Lung (tissue), 12 donors: ENCODE measurements around the gene MSL3. TPM values are rescaled to one million over a fixed set of nuclear protein-coding genes. Genes with fewer than 3 reads are reported as not detected.
A peak's percentile ranks its signal among the peaks of the same experiment; 100 is the strongest.

Experiments
- ATAC-seq: fragments of 200-7000 bp; cut with Tn5 transposase; one replicate; pipeline ENCODE4 v1.9.1; 2020; ENCODE audit warnings: moderate number of reproducible peaks; ENCODE audit not compliant: insufficient read depth, low FRiP score
- DNase-seq, 3 donors: peaks; one replicate each; pipeline ENCODE4 v3.0.0-alpha.2; 2013 to 2017
- H3K27ac ChIP-seq, 2 donors: one replicate each; pipeline ENCODE4 v1.5.1; 2013; ENCODE audit warnings: mild to moderate bottlenecking in 2 of 2, moderate library complexity in 2 of 2, control low read depth in 1 of 2, inconsistent platforms in 1 of 2, low read depth in 1 of 2, low read length in 1 of 2
- H3K27me3 ChIP-seq, 3 donors: one replicate each; pipeline ENCODE4 v1.5.1; 2013; ENCODE audit warnings: low read length in 2 of 3; ENCODE audit not compliant: control insufficient read depth in 3 of 3, insufficient read depth in 3 of 3
- H3K36me3 ChIP-seq, 4 donors: one replicate each; pipeline ENCODE4 v1.5.1; 2013; ENCODE audit warnings: low read length in 4 of 4, mild to moderate bottlenecking in 1 of 4, moderate library complexity in 1 of 4; ENCODE audit not compliant: control insufficient read depth in 4 of 4, insufficient read depth in 4 of 4
- H3K4me1 ChIP-seq, 5 donors: one replicate each; pipeline ENCODE4 v1.5.1; 2013; ENCODE audit warnings: low read length in 5 of 5, mild to moderate bottlenecking in 2 of 5, moderate library complexity in 1 of 5; ENCODE audit not compliant: control insufficient read depth in 5 of 5, insufficient read depth in 5 of 5
- H3K4me3 ChIP-seq: one replicate; pipeline ENCODE4 v1.5.1; 2013; ENCODE audit warnings: mild to moderate bottlenecking, control low read depth, moderate library complexity
- H3K9ac ChIP-seq, 2 donors: one replicate each; pipeline ENCODE4 v1.5.1; 2013; ENCODE audit warnings: low read length in 2 of 2, control low read depth in 1 of 2; ENCODE audit not compliant: insufficient read depth in 1 of 2
- H3K9me3 ChIP-seq, 4 donors: one replicate each; pipeline ENCODE4 v1.5.1; 2013; ENCODE audit warnings: low read length in 3 of 4, mild to moderate bottlenecking in 1 of 4, moderate library complexity in 1 of 4; ENCODE audit not compliant: control insufficient read depth in 4 of 4, insufficient read depth in 3 of 4
- WGBS, 2 donors: extraction: QIAGEN DNeasy Blood & Tissue Kit; methylation state at CpG; one replicate each; pipeline ENCODE4 v1.1.7; 2013; 5-methylcytosine and 5-hydroxymethylcytosine counted together
- polyA plus RNA-seq, 2 donors: library from polyadenylated mRNA; stranded (reverse); fragments of 200-250 nt; gene quantifications; one replicate each; pipeline ENCODE4 v1.2.1, GENCODE V29; 2013
- total RNA-seq, 2 donors: library from RNA; depleted of rRNA in 1 of 2; stranded (reverse); fragments of >200 nt in 1 of 2; gene quantifications; one replicate each; pipeline ENCODE4 v1.2.1, GENCODE V29; 2014 to 2021
- TF ChIP-seq, protein P1 (sequence below): IDR thresholded peaks from 2 replicates; pipeline ENCODE4 v1.5.1; 2012; ENCODE audit warnings: mild to moderate bottlenecking; ENCODE audit errors: control extremely low read depth, extremely low read depth
- donor health status: control.
- donor health status: control.
- donor health status: Bipolar disorder and iron deficiency.
- donor health status: healthy.
- donor health status: DM: yes; HTN: yes; CAD: no.

MSL3 gene
- total and polyA plus RNA-seq, 4 donors = 28.2 to 39.7 (median 33.0) TPM

DNA sequence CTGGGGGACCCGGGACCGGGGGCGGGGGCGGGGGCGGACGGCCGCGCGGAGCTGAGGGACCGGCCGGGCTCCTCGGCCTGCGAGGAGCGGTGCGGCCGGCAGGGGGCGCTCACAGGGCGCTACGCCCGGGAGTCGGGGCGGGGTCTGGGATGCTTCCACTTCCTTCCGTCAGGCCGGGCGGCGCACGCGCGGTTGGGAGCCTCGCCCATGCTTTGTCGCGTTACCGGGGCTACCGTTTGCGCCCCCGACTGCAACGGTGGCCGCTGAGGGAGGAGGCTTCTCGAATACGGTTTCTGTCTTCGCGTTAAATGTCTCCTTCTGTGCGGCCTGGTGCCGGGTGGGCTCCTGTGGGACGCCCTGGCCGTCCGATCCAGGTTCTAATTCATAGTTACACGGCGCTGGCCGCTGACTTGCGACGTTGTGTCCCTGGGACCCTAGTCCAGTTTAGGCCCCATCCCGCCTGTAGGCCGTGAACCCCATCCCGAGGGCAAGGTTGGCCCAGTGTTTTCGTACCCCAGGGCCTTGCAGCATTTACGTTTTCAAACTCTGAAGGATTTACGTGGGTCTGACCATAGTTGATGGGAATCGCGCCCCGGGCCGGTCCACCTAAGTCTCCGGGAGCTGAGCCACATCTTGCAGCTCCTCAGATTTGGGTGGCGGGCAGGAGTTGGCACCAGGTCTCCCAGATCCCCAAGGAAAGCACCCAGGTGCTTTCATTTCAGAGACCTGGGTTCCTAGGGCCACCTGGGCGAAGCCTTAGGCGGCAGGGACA lies 549 bp downstream of the MSL3 start:
- Histone ChIP-seq H3K27me3 (peaks cover 0 to 11% (median 0%) of the 10 kb centered on the region in 3 donors), H3K27ac (peak overlapping the region; percentile 81 to 95), H3K36me3 (peaks cover 2 to 13% (median 4%) of the 10 kb centered on the region in 4 donors), H3K4me3 (peak overlapping the region; percentile 62), H3K9me3 (peaks cover 0 to 5% (median 0%) of the 10 kb centered on the region in 4 donors), H3K9ac (peak overlapping the region; percentile 70 to 82), H3K4me1 (peaks cover 0 to 4% (median 0%) of the 10 kb centered on the region in 5 donors)
- WGBS, 2 donors = 1 to 36% methylated on average over 49 to 66 of the region's 66 CpGs
- peak; percentile 76 for ATAC-seq
- TF ChIP-seq, protein P1, sequence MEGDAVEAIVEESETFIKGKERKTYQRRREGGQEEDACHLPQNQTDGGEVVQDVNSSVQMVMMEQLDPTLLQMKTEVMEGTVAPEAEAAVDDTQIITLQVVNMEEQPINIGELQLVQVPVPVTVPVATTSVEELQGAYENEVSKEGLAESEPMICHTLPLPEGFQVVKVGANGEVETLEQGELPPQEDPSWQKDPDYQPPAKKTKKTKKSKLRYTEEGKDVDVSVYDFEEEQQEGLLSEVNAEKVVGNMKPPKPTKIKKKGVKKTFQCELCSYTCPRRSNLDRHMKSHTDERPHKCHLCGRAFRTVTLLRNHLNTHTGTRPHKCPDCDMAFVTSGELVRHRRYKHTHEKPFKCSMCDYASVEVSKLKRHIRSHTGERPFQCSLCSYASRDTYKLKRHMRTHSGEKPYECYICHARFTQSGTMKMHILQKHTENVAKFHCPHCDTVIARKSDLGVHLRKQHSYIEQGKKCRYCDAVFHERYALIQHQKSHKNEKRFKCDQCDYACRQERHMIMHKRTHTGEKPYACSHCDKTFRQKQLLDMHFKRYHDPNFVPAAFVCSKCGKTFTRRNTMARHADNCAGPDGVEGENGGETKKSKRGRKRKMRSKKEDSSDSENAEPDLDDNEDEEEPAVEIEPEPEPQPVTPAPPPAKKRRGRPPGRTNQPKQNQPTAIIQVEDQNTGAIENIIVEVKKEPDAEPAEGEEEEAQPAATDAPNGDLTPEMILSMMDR = peak; percentile 37
- peak; percentile 86 to 91 (median 88) for DNase-seq

DNA sequence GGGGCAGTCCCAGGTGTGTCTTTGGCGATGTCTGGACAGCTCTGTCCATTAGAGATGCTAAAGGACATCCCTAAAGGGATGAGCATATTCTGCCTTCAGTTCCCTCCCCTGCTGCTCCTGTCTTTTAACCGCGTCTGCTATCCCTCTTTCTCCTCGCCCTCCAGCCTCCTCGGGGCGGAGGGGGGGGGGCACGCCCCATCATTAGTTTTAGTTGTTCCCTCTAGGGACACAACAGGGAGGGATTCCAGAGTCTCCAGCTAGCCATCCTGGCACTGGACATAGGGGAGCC lies 1.1 kb downstream of the MSL3 start:
- Histone ChIP-seq H3K27me3 (peaks cover 0 to 10% (median 0%) of the 10 kb centered on the region in 3 donors), H3K4me3 (peak overlapping the region; percentile 62), H3K36me3 (peaks cover 4 to 13% (median 7%) of the 10 kb centered on the region in 4 donors), H3K9me3 (peaks cover 0 to 5% (median 0%) of the 10 kb centered on the region in 4 donors), H3K9ac (peak overlapping the region in 1 of 2 donors; percentile 82), H3K27ac (peak overlapping the region; percentile 56 to 95), H3K4me1 (peaks cover 0 to 4% (median 0%) of the 10 kb centered on the region in 5 donors)
- TF ChIP-seq, protein P1 = no peak
- 4 to 35% methylated on average over 4 to 7 of the region's 7 CpGs for WGBS, 2 donors
- no peak for DNase-seq
- no peak for ATAC-seq

DNA sequence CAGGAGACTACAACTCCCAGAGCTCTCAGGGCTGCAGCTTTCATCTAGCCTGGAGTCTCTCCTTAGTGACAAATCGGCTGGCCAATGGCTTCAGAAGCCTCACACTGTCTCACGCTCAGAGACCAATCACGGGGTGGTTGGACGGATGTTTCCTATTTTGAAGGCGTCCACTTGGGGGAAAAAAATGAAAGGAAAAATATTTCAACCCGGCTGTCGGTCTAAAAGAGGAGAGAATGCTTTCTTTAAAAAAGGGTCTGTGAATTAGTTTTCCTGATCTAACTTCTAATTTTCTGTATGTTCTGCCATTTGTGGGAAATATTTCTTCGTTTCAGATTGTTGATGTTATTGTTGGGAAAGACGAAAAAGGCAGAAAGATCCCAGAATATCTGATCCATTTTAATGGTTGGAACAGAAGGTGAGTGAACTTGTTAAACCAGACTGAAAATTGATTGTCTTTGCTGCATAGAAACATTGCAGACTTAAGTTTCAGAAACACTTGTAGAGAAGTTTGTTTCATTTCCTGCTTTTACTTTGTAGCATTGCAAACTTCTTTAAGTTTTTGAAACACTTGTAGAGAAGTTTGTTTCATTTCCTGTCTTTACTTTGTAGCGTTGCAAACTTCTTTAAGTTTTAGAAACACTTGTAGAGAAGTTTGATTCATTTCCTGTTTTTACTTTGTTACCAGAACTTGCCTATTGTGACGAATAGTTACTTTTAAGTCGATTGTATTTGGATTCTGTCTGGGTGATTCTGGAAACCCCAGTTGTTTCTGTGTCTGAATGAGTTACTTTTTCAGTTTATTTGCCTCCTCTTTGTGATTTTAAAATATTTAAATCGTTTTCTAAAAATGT lies 1.6 kb downstream of the MSL3 start:
- Histone ChIP-seq H3K36me3 (peaks cover 4 to 13% (median 10%) of the 10 kb centered on the region in 4 donors), H3K9ac (peak overlapping the region in 1 of 2 donors; percentile 78), H3K27me3 (peaks cover 0 to 10% (median 0%) of the 10 kb centered on the region in 3 donors), H3K4me1 (peaks cover 0 to 4% (median 0%) of the 10 kb centered on the region in 5 donors), H3K4me3 (no peak overlapping the region), H3K27ac (peak overlapping the region in 1 of 2 donors; percentile 56), H3K9me3 (peaks cover 0 to 5% (median 0%) of the 10 kb centered on the region in 4 donors)
- TF ChIP-seq, protein P1 = no peak
- ATAC-seq (peak; percentile 85), DNase-seq (peak; percentile 88 to 96 (median 95))
- WGBS, 2 donors = 2 to 24% methylated on average over 13 of the region's 13 CpGs
